HEK293 (cell line): ENCODE data around the gene HNRNPC.

Source experiments
- CTCF ChIA-PET: fragments of 350-600 bp; formaldehyde crosslinking; extraction: SDS; loops from one replicate; lab custom pipeline; 2021; ENCODE audit warnings: antibody characterized with exemption; lab: Yijun Ruan, JAX
- POLR2A ChIA-PET: fragments of 300-600 bp; formaldehyde crosslinking; extraction: SDS; loops from one replicate; lab custom pipeline; 2020; ENCODE audit warnings: antibody characterized with exemption, inconsistent platforms; lab: Yijun Ruan, JAX
- H3K27ac ChIP-seq: fragments of 200-500 bp; sonication (Bioruptor generic); 2 replicates; pipeline ENCODE4 v1.5.1; 2014; ENCODE audit warnings: low read depth, low read length, control low read depth, inconsistent platforms; ENCODE audit errors: extremely low read depth
- H3K36me3 ChIP-seq, 2 experiments: fragments of 200-500 bp in 1 of 2; sonication (Bioruptor generic) in 1 of 2; 1 replicate in 1 of 2; 2 replicates in 1 of 2; pipeline ENCODE4 v1.5.1; 2014 to 2017; ENCODE audit warnings: inconsistent platforms in 2 of 2, low read length in 2 of 2; ENCODE audit not compliant: control insufficient read depth in 2 of 2, insufficient read depth in 1 of 2
- H3K4me1 ChIP-seq: fragments of 200-500 bp; sonication (Bioruptor generic); 2 replicates; pipeline ENCODE4 v1.5.1; 2014; ENCODE audit warnings: mild to moderate bottlenecking, low read length, inconsistent platforms; ENCODE audit not compliant: control insufficient read depth, insufficient read depth
- H3K4me3 ChIP-seq: 2 replicates; pipeline ENCODE4 v1.5.1; 2011; ENCODE audit warnings: low read depth, mild to moderate bottlenecking, control low read depth, low read length, moderate library complexity
- H3K9me3 ChIP-seq: fragments of 200-500 bp; sonication (Bioruptor generic); 2 replicates; pipeline ENCODE4 v1.5.1; 2014; ENCODE audit warnings: low read depth, low read length, inconsistent platforms; ENCODE audit not compliant: control insufficient read depth, insufficient read depth
- GLIS1 ChIP-seq: fragments of 450-650 bp; formaldehyde crosslinking; IDR thresholded peaks from 2 replicates; pipeline ENCODE4 v1.5.1; 2016; ENCODE audit warnings: missing biosample characterization, missing genetic modification characterization
- HOXD13 ChIP-seq: sonication (generic); formaldehyde crosslinking; IDR thresholded peaks from 2 replicates; pipeline ENCODE4 v1.8.0; 2022; ENCODE audit warnings: missing genetic modification reagents, borderline replicate concordance
- KLF1 ChIP-seq: fragments of 450-650 bp; formaldehyde crosslinking; IDR thresholded peaks from 2 replicates; pipeline ENCODE4 v1.5.1; 2016; ENCODE audit warnings: missing biosample characterization, missing genetic modification characterization
- KLF16 ChIP-seq: fragments of 450-650 bp; formaldehyde crosslinking; IDR thresholded peaks from 2 replicates; pipeline ENCODE4 v1.5.1; 2017; ENCODE audit warnings: missing biosample characterization, missing genetic modification characterization
- KLF8 ChIP-seq: fragments of 450-650 bp; formaldehyde crosslinking; IDR thresholded peaks from 2 replicates; pipeline ENCODE4 v1.5.1; 2016; ENCODE audit warnings: missing biosample characterization, missing genetic modification characterization
- OVOL3 ChIP-seq: fragments of 450-650 bp; formaldehyde crosslinking; IDR thresholded peaks from 2 replicates; pipeline ENCODE4 v1.5.1; 2016; ENCODE audit warnings: missing biosample characterization, missing genetic modification characterization
- SP3 ChIP-seq: fragments of 450-650 bp; formaldehyde crosslinking; IDR thresholded peaks from 2 replicates; pipeline ENCODE4 v1.5.1; 2016; ENCODE audit warnings: missing biosample characterization, missing genetic modification characterization
- SP7 ChIP-seq: fragments of 450-650 bp; formaldehyde crosslinking; IDR thresholded peaks from 2 replicates; pipeline ENCODE4 v1.5.1; 2016; ENCODE audit warnings: missing biosample characterization, missing genetic modification characterization
- ZBTB17 ChIP-seq: fragments of 450-650 bp; formaldehyde crosslinking; IDR thresholded peaks from 2 replicates; pipeline ENCODE4 v1.5.1; 2016; ENCODE audit warnings: missing biosample characterization, missing genetic modification characterization
- ZBTB20 ChIP-seq: fragments of 450-650 bp; formaldehyde crosslinking; IDR thresholded peaks from 2 replicates; pipeline ENCODE4 v1.5.1; 2016; ENCODE audit warnings: missing biosample characterization, missing genetic modification characterization
- ZBTB48 ChIP-seq: fragments of 450-650 bp; formaldehyde crosslinking; IDR thresholded peaks from 2 replicates; pipeline ENCODE4 v1.5.1; 2016; ENCODE audit warnings: missing biosample characterization, missing genetic modification characterization
- ZEB2 ChIP-seq: fragments of 450-650 bp; formaldehyde crosslinking; IDR thresholded peaks from 2 replicates; pipeline ENCODE4 v1.5.1; 2016; ENCODE audit warnings: missing biosample characterization, missing genetic modification characterization
- ZNF10 ChIP-seq: fragments of 450-650 bp; formaldehyde crosslinking; IDR thresholded peaks from 2 replicates; pipeline ENCODE4 v1.5.1; 2017; ENCODE audit warnings: missing biosample characterization, missing genetic modification characterization
- ZNF138 ChIP-seq: fragments of 450-650 bp; formaldehyde crosslinking; IDR thresholded peaks from 2 replicates; pipeline ENCODE4 v1.5.1; 2016; ENCODE audit warnings: missing biosample characterization, missing genetic modification characterization, borderline replicate concordance
- ZNF140 ChIP-seq: fragments of 450-650 bp; formaldehyde crosslinking; IDR thresholded peaks from 2 replicates; pipeline ENCODE4 v1.5.1; 2016; ENCODE audit warnings: missing biosample characterization, missing genetic modification characterization
- ZNF155 ChIP-seq: fragments of 450-650 bp; formaldehyde crosslinking; IDR thresholded peaks from 2 replicates; pipeline ENCODE4 v1.5.1; 2016; ENCODE audit warnings: missing biosample characterization, missing genetic modification characterization
- ZNF214 ChIP-seq: fragments of 450-650 bp; formaldehyde crosslinking; IDR thresholded peaks from 2 replicates; pipeline ENCODE4 v1.5.1; 2017; ENCODE audit warnings: missing biosample characterization, mild to moderate bottlenecking, missing genetic modification characterization, borderline replicate concordance
- ZNF362 ChIP-seq: fragments of 450-650 bp; formaldehyde crosslinking; IDR thresholded peaks from 2 replicates; pipeline ENCODE4 v1.5.1; 2016; ENCODE audit warnings: missing biosample characterization, missing genetic modification characterization
- ZNF404 ChIP-seq: fragments of 450-650 bp; formaldehyde crosslinking; IDR thresholded peaks from 2 replicates; pipeline ENCODE4 v1.5.1; 2017; ENCODE audit warnings: missing biosample characterization, missing genetic modification characterization
- ZNF423 ChIP-seq: fragments of 450-650 bp; formaldehyde crosslinking; IDR thresholded peaks from 2 replicates; pipeline ENCODE4 v1.5.1; 2016; ENCODE audit warnings: missing biosample characterization, missing genetic modification characterization
- ZNF521 ChIP-seq: fragments of 450-650 bp; formaldehyde crosslinking; IDR thresholded peaks from 2 replicates; pipeline ENCODE4 v1.5.1; 2017; ENCODE audit warnings: missing biosample characterization, mild to moderate bottlenecking, missing genetic modification characterization
- ZNF530 ChIP-seq: fragments of 450-650 bp; formaldehyde crosslinking; IDR thresholded peaks from 2 replicates; pipeline ENCODE4 v1.5.1; 2016; ENCODE audit warnings: low read depth, missing biosample characterization, missing genetic modification characterization
- ZNF624 ChIP-seq: fragments of 450-650 bp; formaldehyde crosslinking; IDR thresholded peaks from 2 replicates; pipeline ENCODE4 v1.5.1; 2017; ENCODE audit warnings: missing biosample characterization, missing genetic modification characterization
- ZNF747 ChIP-seq: fragments of 450-650 bp; formaldehyde crosslinking; IDR thresholded peaks from 2 replicates; pipeline ENCODE4 v1.5.1; 2016; ENCODE audit warnings: missing biosample characterization, missing genetic modification characterization
- ZNF792 ChIP-seq: fragments of 450-650 bp; formaldehyde crosslinking; IDR thresholded peaks from 2 replicates; pipeline ENCODE4 v1.5.1; 2016; ENCODE audit warnings: missing biosample characterization, missing genetic modification characterization
- ZXDB ChIP-seq: fragments of 450-650 bp; formaldehyde crosslinking; IDR thresholded peaks from 2 replicates; pipeline ENCODE4 v1.5.1; 2016; ENCODE audit warnings: missing biosample characterization, missing genetic modification characterization
- TF ChIP-seq, protein P1 (sequence below): fragments of 450-650 bp; formaldehyde crosslinking; IDR thresholded peaks from 2 replicates; pipeline ENCODE4 v1.5.0; 2017; ENCODE audit warnings: missing biosample characterization, missing genetic modification characterization, borderline replicate concordance
- TF ChIP-seq, protein P2 (sequence below): fragments of 450-650 bp; formaldehyde crosslinking; IDR thresholded peaks from 2 replicates; pipeline ENCODE4 v1.5.1; 2016; ENCODE audit warnings: missing biosample characterization, missing genetic modification characterization

Gene HNRNPC

DNA sequence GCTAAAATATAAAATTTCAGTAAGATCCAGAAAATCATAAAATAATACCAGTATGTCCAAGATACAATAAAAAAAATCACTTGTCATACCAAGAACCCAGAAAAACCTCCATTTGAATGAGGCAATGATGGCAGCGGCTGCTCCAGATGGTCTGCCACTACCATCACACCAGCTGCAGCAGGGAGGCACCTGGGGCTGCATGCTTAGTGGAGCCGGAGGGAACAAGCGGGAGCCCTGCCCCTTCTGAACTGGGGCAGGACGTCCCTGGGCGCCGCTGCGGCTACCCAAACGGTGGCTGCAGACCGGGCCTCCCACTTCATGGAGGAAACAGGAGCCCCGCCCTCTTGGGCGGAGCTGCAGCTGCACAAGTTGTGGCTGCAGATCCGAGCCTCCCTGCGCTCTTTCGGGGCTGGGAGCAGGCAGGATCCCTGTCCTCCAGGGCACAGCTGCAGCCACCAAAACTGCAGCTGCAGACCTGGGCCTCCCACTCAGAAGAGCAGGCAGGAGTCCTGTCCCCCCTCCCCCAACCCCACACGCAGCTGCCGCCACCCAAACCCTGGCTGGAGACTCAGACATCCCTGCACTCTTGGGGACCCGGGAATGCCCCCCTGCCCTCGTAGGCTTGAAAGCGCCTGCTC, 77.3 kb downstream of the HNRNPC start (continued):
- TF ChIP-seq KLF16 (peak; percentile 47; the same call in 1 of the 2 replicates), ZNF530 (tag by site-specific recombination) (no peak), ZNF792 (tag by site-specific recombination) (no peak), HOXD13 (CRISPR knock-in tag) (no peak), ZEB2 (peak; percentile 31; the same call in 1 of the 2 replicates), GLIS1 (tag by site-specific recombination) (peak; percentile 73), SP3 (tag by site-specific recombination) (peak; percentile 73), ZBTB17 (tag by site-specific recombination) (peak; percentile 56), SP7 (tag by site-specific recombination) (peak; percentile 42), ZNF155 (tag by site-specific recombination) (no peak), ZNF624 (tag by site-specific recombination) (no peak), ZNF140 (tag by site-specific recombination) (no peak), ZNF404 (tag by site-specific recombination) (no peak), ZBTB48 (tag by site-specific recombination) (peak; percentile 82), ZNF214 (tag by site-specific recombination) (no peak), KLF1 (peak; percentile 65), ZNF10 (no peak), KLF8 (tag by site-specific recombination) (no peak; the same call in 1 of the 2 replicates), ZNF521 (tag by site-specific recombination) (no peak), ZBTB20 (tag by site-specific recombination) (peak; percentile 96), ZNF423 (no peak), ZXDB (tag by site-specific recombination) (peak; percentile 76)
- TF ChIP-seq, protein P1, sequence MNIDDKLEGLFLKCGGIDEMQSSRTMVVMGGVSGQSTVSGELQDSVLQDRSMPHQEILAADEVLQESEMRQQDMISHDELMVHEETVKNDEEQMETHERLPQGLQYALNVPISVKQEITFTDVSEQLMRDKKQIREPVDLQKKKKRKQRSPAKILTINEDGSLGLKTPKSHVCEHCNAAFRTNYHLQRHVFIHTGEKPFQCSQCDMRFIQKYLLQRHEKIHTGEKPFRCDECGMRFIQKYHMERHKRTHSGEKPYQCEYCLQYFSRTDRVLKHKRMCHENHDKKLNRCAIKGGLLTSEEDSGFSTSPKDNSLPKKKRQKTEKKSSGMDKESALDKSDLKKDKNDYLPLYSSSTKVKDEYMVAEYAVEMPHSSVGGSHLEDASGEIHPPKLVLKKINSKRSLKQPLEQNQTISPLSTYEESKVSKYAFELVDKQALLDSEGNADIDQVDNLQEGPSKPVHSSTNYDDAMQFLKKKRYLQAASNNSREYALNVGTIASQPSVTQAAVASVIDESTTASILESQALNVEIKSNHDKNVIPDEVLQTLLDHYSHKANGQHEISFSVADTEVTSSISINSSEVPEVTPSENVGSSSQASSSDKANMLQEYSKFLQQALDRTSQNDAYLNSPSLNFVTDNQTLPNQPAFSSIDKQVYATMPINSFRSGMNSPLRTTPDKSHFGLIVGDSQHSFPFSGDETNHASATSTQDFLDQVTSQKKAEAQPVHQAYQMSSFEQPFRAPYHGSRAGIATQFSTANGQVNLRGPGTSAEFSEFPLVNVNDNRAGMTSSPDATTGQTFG (tag by site-specific recombination), result no peak
- TF ChIP-seq, protein P2, sequence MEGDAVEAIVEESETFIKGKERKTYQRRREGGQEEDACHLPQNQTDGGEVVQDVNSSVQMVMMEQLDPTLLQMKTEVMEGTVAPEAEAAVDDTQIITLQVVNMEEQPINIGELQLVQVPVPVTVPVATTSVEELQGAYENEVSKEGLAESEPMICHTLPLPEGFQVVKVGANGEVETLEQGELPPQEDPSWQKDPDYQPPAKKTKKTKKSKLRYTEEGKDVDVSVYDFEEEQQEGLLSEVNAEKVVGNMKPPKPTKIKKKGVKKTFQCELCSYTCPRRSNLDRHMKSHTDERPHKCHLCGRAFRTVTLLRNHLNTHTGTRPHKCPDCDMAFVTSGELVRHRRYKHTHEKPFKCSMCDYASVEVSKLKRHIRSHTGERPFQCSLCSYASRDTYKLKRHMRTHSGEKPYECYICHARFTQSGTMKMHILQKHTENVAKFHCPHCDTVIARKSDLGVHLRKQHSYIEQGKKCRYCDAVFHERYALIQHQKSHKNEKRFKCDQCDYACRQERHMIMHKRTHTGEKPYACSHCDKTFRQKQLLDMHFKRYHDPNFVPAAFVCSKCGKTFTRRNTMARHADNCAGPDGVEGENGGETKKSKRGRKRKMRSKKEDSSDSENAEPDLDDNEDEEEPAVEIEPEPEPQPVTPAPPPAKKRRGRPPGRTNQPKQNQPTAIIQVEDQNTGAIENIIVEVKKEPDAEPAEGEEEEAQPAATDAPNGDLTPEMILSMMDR (tag by site-specific recombination), result no peak

DNA sequence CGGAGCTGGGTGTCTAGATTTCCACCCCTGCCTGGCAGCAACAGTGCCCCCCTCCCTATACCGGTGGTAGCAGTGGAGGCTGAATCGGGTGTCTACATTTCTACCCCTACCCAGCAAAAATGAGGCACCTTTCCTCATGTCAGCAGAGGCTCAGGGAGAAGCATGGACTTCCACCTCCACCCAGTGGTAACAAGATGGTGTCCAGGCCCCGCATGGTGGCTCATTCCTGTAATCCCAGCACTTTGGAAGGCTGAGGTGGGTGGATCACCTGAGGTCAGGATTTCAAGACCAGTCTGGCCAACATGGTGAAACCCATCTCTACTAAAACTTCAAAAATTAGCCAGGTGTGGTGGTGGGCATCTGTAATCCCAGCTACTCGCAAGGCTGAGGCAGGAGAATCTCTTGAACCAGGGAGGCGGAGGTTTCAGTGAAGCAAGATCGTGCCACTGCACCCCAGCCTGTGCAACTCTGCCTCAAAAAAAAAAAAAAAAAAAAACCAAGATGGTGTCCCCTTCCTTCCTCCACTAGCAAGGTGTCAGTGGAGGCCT, 77.9 kb downstream of the HNRNPC start:
- POLR2A ChIA-PET, result interaction anchor here (0.7 kb wide), 1 partner anchor 15 kb away, joined by 5 read pairs; no protein-coding TSS in a partner anchor
- Histone ChIP-seq H3K36me3 (no peaks in the 10 kb centered on the region), H3K4me1 (no peaks in the 10 kb centered on the region; the same call in 1 of the 2 replicates), H3K9me3 (no peaks in the 10 kb centered on the region), H3K27ac (no peak overlapping the region), H3K4me3 (no peak overlapping the region)
- CTCF ChIA-PET, result interaction anchor here (0.6 to 1.9 kb wide), 3 partner anchors 12 to 1576 kb away, joined by 3 to 4 read pairs (median 3); no protein-coding TSS in a partner anchor
- TF ChIP-seq ZNF362 (peak; percentile 70; the same call in 1 of the 2 replicates), OVOL3 (tag by site-specific recombination) (no peak), ZNF747 (tag by site-specific recombination) (no peak), ZNF138 (tag by site-specific recombination) (no peak)
- TF ChIP-seq, protein P2 (tag by site-specific recombination), result peak; percentile 52
